CD4-positive, CD25-positive, alpha-beta regulatory T cell (primary cell): ENCODE measurements around the gene DOK7. TPM values are rescaled to one million over a fixed set of nuclear protein-coding genes. Genes with fewer than 3 reads are reported as not detected.
A peak's percentile ranks its signal among the peaks of the same experiment; 100 is the strongest.
"Not testable (repeated sequence)": the region's sequence is repeated elsewhere in the genome, so short reads cannot be mapped to it uniquely, and the experiment has no call there.

Experiments used
- ATAC-seq, 2 donors: fragments of 150-1000 bp; cut with Tn5 transposase; one replicate each; pipeline ENCODE4 v1.10.0; 2021; ENCODE audit warnings: low read depth in 2 of 2, moderate number of reproducible peaks in 2 of 2, moderate library complexity in 1 of 2
- DNase-seq, 3 donors: peaks; one replicate each; pipeline versions ENCODE4 v3.0.0 to v3.0.0-alpha.2; 2012 to 2022; ENCODE audit warnings: mixed read lengths in 1 of 3
- H3K27ac ChIP-seq: one replicate; pipeline ENCODE4 v1.7.0; 2013; ENCODE audit warnings: mild to moderate bottlenecking, low read length; ENCODE audit not compliant: insufficient read depth, poor library complexity, severe bottlenecking
- H3K27me3 ChIP-seq: one replicate; pipeline ENCODE4 v1.7.0; 2013; ENCODE audit warnings: low read length; ENCODE audit not compliant: control insufficient read depth, insufficient read depth
- H3K36me3 ChIP-seq: one replicate; pipeline ENCODE4 v1.7.0; 2013; ENCODE audit warnings: mild to moderate bottlenecking, low read length, moderate library complexity; ENCODE audit not compliant: control insufficient read depth, insufficient read depth
- H3K4me1 ChIP-seq: 2 replicates; pipeline ENCODE4 v1.7.0; 2013; ENCODE audit warnings: mild to moderate bottlenecking, low read length; ENCODE audit not compliant: insufficient read depth, control insufficient read depth, poor library complexity, severe bottlenecking
- H3K4me3 ChIP-seq: one replicate; pipeline ENCODE4 v1.7.0; 2013; ENCODE audit warnings: low read depth, mild to moderate bottlenecking, low read length, moderate library complexity
- H3K9me3 ChIP-seq, 2 experiments: 1 replicate in 1 of 2; 2 replicates in 1 of 2; pipeline ENCODE4 v1.7.0; 2013; ENCODE audit warnings: low read length in 2 of 2, mild to moderate bottlenecking in 1 of 2, moderate library complexity in 1 of 2; ENCODE audit not compliant: control insufficient read depth in 2 of 2
- H3K27ac Mint-ChIP-seq, 3 donors: one replicate each; pipeline ENCODE4 v1.8.0; 2020 to 2022; ENCODE audit warnings: mild to moderate bottlenecking in 3 of 3, mixed read lengths in 3 of 3, moderate library complexity in 2 of 3
- H3K27me3 Mint-ChIP-seq: one replicate; pipeline ENCODE4 v1.8.0; 2022; ENCODE audit warnings: mild to moderate bottlenecking, mixed read lengths
- H3K36me3 Mint-ChIP-seq: one replicate; pipeline ENCODE4 v1.8.0; 2020; ENCODE audit warnings: mixed read lengths
- H3K4me1 Mint-ChIP-seq, 4 donors: one replicate each; pipeline ENCODE4 v1.8.0; 2020 to 2022; ENCODE audit warnings: mixed read lengths in 4 of 4, mild to moderate bottlenecking in 1 of 4
- H3K4me3 Mint-ChIP-seq, 4 donors: one replicate each; pipeline ENCODE4 v1.8.0; 2020 to 2022; ENCODE audit warnings: mild to moderate bottlenecking in 4 of 4, mixed read lengths in 4 of 4, moderate library complexity in 3 of 4
- H3K9me3 Mint-ChIP-seq, 7 donors: one replicate each; pipeline ENCODE4 v1.8.0; 2020 to 2022; ENCODE audit warnings: mixed read lengths in 7 of 7, mild to moderate bottlenecking in 3 of 7, moderate library complexity in 2 of 7
- polyA plus RNA-seq, 4 donors: library from polyadenylated mRNA; unstranded; fragments of 300-500 nt; fragmentation: Illumina TruSeq; gene quantifications; one replicate each; pipeline ENCODE4 v1.2.3, GENCODE V29; 2021
- total RNA-seq: library from RNA; stranded (reverse); gene quantifications from one replicate; pipeline ENCODE4 v1.2.3, GENCODE V29; 2022

The DOK7 gene
- total and polyA plus RNA-seq, 5 donors from 2014 or later, result 0.08 to 0.14 TPM; not detected in 3

- not testable (repeated sequence) for H3K27me3 Mint-ChIP-seq, H3K9me3 Mint-ChIP-seq, ATAC-seq, H3K4me3 ChIP-seq, H3K4me1 ChIP-seq, H3K9me3 ChIP-seq, DNase-seq, H3K27ac ChIP-seq, H3K36me3 ChIP-seq, H3K27me3 ChIP-seq, H3K27ac Mint-ChIP-seq, H3K4me1 Mint-ChIP-seq, H3K36me3 Mint-ChIP-seq
- peak overlapping the region in 1 of 4 donors; percentile 43 for H3K4me3 Mint-ChIP-seq
Observed at GRCh38 chr4:3543415-3543814, 80.3 kb downstream of the DOK7 start.

Other genes with a start within 250 kb of the DOK7 start
- gene MSANTD1, start 214.1 kb upstream of the DOK7 start, total RNA-seq, result 2.0 TPM
- gene MSANTD1, start 214.1 kb upstream of the DOK7 start, polyA plus RNA-seq, result under 1 TPM in 2 of 4 donors, not detected in 2; 0.05 to 0.22 TPM
- 27.6 TPM for gene RGS12, start 170.3 kb upstream of the DOK7 start, total RNA-seq
- 1 to 10 TPM; 3.7 to 6.7 (median 6.0) TPM for gene RGS12, start 170.3 kb upstream of the DOK7 start, polyA plus RNA-seq
- not detected for gene HGFAC, start 21.3 kb upstream of the DOK7 start, total RNA-seq
- gene HGFAC, start 21.3 kb upstream of the DOK7 start, polyA plus RNA-seq, result under 1 TPM in 1 of 4 donors, not detected in 3; 0.11 TPM
- gene LRPAP1, start 69.1 kb downstream of the DOK7 start, total RNA-seq, result 99.2 TPM
- gene LRPAP1, start 69.1 kb downstream of the DOK7 start, polyA plus RNA-seq, result 100 to 1,000 TPM in 1 of 4 donors, 10 to 100 TPM in 3; 78.4 to 111 (median 95.1) TPM